ENCODE measurements around the gene SPOCK1.

SPOCK1 gene

DNA sequence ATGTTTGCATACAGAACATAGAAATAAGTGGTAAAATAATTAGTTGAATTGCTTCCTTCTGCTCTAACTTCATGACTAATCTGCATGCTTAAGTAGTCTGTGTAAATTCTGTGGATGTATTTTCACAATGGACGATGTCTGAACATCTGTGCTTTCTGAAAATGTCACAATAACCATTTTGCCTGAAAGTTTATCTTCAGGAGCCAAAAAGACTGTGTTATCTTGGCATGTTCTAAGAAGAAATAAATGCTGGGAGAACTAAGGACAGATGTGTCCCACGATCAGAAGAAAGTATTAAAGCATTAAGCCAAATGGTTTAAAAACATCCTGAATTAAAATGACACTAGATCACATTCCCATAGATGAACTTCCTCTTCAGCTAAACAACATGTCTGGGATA is 397.6 kb downstream of the SPOCK1 start:
- H3K27me3 Mint-ChIP-seq = peaks cover 2% of the 10 kb centered on the region
- DNase-seq (ENCODE audit: low spot score in 2 of 2) (no peak), ATAC-seq (ENCODE audit: low read depth) (no peak)
- H3K9me3 Mint-ChIP-seq = no peaks in the 10 kb centered on the region
- no peak overlapping the region for H3K27ac Mint-ChIP-seq
- H3K4me3 Mint-ChIP-seq = no peak overlapping the region
- H3K4me1 Mint-ChIP-seq = no peaks in the 10 kb centered on the region
- no peaks in the 10 kb centered on the region for H3K36me3 Mint-ChIP-seq

DNA sequence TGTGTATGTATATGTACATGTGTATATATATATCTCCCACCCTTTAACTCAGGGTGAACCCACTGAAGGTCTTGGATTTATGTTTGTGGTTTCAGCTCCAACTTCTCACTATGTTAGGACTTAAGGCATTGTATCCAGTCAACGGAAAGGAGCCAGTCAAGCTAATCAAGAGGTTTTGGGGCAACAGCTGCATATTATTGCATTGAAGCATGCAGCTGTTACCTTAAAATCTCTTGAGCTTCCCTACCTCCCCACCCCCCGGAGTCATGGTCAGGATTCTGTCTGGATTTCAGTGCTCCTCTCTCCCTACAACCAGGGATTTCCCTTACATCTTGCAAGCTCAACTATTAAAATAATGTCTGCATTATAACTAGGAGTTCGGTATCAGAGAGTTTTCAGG is 399.5 kb downstream of the SPOCK1 start:
- no peaks in the 10 kb centered on the region for H3K4me1 Mint-ChIP-seq
- no peak overlapping the region for H3K4me3 Mint-ChIP-seq
- DNase-seq (ENCODE audit: low spot score in 2 of 2) (no peak), ATAC-seq (ENCODE audit: low read depth) (no peak)
- peaks cover 2% of the 10 kb centered on the region for H3K27me3 Mint-ChIP-seq
- H3K36me3 Mint-ChIP-seq = no peaks in the 10 kb centered on the region
- H3K27ac Mint-ChIP-seq = no peak overlapping the region
- no peaks in the 10 kb centered on the region for H3K9me3 Mint-ChIP-seq

DNA sequence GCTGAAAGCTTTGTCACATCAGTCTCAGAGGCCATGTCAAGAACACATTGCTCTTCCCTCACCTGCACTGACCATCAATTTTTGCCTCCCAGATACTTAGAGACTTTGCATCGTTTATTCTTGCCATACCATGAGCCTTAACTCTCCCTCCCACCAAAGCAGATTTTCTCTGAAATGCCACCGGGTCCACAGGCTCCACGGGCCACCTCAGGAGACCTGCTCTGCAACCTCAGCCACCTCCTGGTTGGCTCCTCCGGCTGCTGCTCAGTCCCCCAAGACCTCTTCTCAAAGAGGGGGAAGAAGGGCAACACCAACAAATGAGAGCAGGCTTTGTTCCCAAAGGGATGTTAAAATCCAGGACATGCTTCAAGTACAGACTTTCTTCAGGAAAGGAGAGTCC is 400.5 kb downstream of the SPOCK1 start:
- ATAC-seq (ENCODE audit: low read depth) (no peak), DNase-seq (ENCODE audit: low spot score in 2 of 2) (no peak)
- H3K4me1 Mint-ChIP-seq = no peaks in the 10 kb centered on the region
- no peaks in the 10 kb centered on the region for H3K9me3 Mint-ChIP-seq
- H3K27ac Mint-ChIP-seq = no peak overlapping the region
- H3K36me3 Mint-ChIP-seq = no peaks in the 10 kb centered on the region
- H3K4me3 Mint-ChIP-seq = no peak overlapping the region
- H3K27me3 Mint-ChIP-seq = peaks cover 2% of the 10 kb centered on the region

DNA sequence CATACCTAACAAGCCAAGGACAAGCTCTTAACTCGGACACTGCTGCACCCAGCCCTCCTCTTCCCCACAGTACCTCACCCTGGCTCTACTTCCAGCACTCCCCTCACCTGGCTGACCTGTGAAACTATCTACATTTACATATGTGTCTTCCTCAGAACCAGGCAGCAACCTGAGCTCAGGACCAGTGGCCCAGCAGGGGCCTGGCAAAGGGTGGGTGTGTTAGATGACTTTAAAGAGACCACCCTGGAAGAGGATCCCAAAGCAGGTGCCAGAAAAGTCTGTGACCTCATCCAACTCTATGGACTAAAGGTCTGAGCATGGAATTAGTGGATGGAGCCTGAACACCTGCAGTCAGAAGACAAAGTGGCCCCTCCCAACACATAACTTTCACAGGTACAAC is 400.9 kb downstream of the SPOCK1 start:
- Mint-ChIP-seq H3K36me3 (no peaks in the 10 kb centered on the region), H3K9me3 (peaks cover 2% of the 10 kb centered on the region), H3K4me3 (no peak overlapping the region), H3K27me3 (peaks cover 2% of the 10 kb centered on the region), H3K27ac (no peak overlapping the region), H3K4me1 (no peaks in the 10 kb centered on the region)
- DNase-seq (ENCODE audit: low spot score in 2 of 2) (no peak), ATAC-seq (ENCODE audit: low read depth) (no peak)

DNA sequence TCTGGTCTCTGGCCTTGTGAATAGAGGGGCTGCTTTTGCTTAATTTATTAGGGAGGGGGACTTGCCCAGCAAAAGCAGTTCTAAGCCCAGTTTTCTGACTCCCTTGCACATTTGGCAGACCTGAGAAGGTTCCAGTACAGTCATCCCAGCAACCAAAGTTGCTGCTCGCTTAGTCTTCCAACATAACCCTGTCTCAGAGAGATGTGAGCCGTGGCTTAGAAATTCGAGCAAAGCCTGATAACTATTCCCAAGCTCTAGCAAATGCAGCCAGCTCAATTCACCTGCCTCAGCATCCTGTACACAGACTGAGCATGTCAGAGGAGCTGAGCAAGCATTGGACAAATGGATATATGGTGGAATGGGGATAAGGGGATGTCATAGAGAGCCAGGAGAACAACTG is 401.9 kb downstream of the SPOCK1 start:
- Mint-ChIP-seq H3K9me3 (peaks cover 2% of the 10 kb centered on the region), H3K36me3 (no peaks in the 10 kb centered on the region), H3K27ac (no peak overlapping the region), H3K4me1 (no peaks in the 10 kb centered on the region), H3K27me3 (peaks cover 2% of the 10 kb centered on the region), H3K4me3 (no peak overlapping the region)
- ATAC-seq (ENCODE audit: low read depth) = no peak
- DNase-seq (ENCODE audit: low spot score in 2 of 2) = no peak

DNA sequence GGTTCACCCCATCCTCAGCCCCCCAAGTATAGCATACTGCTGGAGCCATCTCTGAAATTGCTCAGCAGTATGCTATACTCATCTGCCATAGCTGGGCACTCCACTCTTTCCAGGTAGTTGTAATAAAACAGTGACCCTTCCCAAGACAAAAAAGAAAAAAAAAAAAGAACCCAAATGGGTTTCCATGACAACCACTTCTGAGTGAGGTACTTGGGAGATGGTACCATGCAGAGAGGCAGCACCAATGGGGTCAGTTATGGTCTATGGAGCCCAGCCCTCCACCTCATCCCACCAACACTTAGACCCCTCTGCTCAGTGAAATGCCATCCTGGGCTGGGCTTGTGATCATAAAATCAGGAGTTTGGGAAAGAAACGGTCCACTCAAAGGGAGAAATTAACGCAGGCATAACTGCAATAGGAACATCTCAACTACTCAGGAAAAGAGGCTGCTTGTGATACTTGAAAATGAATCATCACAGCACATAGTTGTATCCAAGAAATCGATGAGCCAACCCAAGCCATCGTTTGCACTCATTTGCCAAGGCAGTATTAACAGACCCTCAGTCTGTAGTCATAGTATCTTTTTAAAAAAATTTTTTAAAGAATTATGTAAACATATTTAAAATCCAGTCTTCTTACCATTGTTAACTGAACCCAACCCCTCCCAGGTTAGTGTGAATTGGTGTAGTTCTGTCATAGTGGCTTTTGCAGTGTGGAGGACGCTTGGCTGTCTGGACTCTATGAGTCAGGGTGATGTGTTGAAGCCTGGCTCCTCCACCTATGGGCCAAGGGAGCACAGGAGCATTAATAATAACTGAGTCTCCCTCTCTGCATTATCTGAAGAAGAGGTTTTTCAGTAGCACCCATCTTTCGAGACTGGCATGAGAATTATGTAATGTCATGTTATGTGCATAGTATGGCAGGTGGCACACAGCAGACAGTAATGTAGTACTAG is 402.7 kb downstream of the SPOCK1 start:
- no peak for ATAC-seq (ENCODE audit: low read depth)
- Mint-ChIP-seq H3K4me1 (no peaks in the 10 kb centered on the region), H3K4me3 (no peak overlapping the region), H3K27ac (no peak overlapping the region), H3K27me3 (peaks cover 2% of the 10 kb centered on the region), H3K9me3 (peaks cover 2% of the 10 kb centered on the region), H3K36me3 (no peaks in the 10 kb centered on the region)
- no peak for DNase-seq (ENCODE audit: low spot score in 2 of 2)

DNA sequence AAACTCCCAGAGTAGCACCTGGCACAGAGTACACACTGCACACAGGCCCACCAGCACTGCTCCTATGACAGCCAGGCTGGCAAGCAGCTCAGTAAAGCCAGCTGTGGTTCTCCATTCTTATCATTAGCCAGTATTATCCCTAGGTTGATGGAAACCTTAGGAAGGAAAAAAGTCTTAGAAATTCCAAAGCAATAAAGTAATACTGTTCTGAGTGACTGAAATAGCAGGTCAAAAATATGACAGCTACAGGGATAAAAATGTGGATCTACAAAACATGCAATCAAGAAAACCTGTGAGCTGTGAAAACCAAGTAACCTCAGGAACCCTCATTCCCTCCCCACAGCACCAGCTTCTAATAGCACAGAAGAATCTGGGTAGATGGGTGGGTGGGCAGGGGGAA is 403.5 kb downstream of the SPOCK1 start:
- Mint-ChIP-seq H3K9me3 (peaks cover 2% of the 10 kb centered on the region), H3K36me3 (no peaks in the 10 kb centered on the region), H3K27ac (no peak overlapping the region), H3K4me3 (no peak overlapping the region), H3K27me3 (peaks cover 2% of the 10 kb centered on the region), H3K4me1 (no peaks in the 10 kb centered on the region)
- no peak for DNase-seq (ENCODE audit: low spot score in 2 of 2)
- ATAC-seq (ENCODE audit: low read depth) = no peak

DNA sequence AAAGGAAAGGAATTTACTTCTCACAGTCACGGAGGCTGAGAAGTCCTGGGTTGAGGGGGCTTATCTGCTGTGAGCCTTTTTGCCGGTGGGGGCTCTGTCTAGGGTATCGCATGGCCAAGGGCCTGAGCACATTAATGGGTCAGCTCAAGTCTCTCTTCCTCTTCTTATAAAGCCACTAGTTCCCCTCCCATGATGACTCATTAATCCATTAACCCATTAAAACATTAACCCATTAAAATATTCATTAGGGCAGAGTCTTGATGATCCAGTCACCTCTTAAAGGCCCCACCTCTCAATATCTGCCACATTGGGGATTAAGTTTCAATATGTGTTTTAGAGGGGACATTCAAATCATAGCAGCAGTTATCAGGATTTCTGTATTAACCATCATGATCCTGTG is 406.3 kb downstream of the SPOCK1 start:
- H3K36me3 Mint-ChIP-seq = no peaks in the 10 kb centered on the region
- H3K27me3 Mint-ChIP-seq = peaks cover 2% of the 10 kb centered on the region
- no peak for ATAC-seq (ENCODE audit: low read depth)
- H3K9me3 Mint-ChIP-seq = peaks cover 2% of the 10 kb centered on the region
- no peak overlapping the region for H3K4me3 Mint-ChIP-seq
- H3K4me1 Mint-ChIP-seq = no peaks in the 10 kb centered on the region
- no peak overlapping the region for H3K27ac Mint-ChIP-seq
- DNase-seq (ENCODE audit: low spot score in 2 of 2) = no peak

DNA sequence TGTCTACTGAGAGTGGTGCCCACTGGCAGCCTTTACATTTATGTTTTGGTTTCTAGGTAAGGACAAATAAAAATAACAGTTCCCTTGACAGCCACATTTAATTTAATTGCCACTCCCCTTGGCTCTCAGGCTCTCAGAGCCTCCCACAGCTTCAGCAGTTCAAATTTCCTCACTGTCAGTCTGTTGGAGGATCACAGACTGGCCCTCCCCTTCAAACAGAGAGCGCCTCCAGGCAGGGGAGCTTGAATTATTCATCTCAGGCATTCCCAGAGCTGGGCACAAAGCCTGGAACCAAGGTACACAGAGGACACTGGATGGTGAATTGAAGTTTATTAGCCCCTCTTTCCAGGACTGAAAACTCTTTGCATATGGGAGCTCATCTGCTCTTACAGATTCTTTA is 407.7 kb downstream of the SPOCK1 start:
- Mint-ChIP-seq H3K4me1 (no peaks in the 10 kb centered on the region), H3K36me3 (no peaks in the 10 kb centered on the region), H3K27ac (no peak overlapping the region), H3K4me3 (no peak overlapping the region), H3K27me3 (no peaks in the 10 kb centered on the region), H3K9me3 (peaks cover 2% of the 10 kb centered on the region)
- no peak for ATAC-seq (ENCODE audit: low read depth)
- DNase-seq (ENCODE audit: low spot score in 2 of 2) = no peak

DNA sequence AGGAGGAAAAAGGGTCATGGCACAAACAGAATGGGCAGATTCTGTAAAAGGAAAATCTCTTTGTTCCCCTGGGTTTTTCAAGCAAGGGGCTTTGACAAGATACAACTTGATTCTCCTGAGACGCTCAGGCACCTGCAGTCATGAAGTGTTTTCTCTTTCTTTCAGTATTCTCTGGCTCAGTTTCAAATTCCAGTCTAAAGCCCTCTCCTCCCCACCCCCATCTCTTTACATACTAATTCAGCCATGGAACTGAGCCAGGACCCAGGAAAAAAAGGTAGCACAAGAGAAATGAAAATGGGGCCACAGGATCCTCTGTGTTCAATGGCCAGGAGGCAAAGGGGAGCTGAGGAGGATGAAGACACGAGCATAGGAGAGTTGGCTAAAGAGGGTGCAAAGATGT is 408.4 kb downstream of the SPOCK1 start:
- Mint-ChIP-seq H3K4me1 (no peaks in the 10 kb centered on the region), H3K27me3 (no peaks in the 10 kb centered on the region), H3K36me3 (no peaks in the 10 kb centered on the region), H3K4me3 (no peak overlapping the region), H3K9me3 (peaks cover 2% of the 10 kb centered on the region), H3K27ac (no peak overlapping the region)
- DNase-seq (ENCODE audit: low spot score in 2 of 2) (no peak), ATAC-seq (ENCODE audit: low read depth) (no peak)

DNA sequence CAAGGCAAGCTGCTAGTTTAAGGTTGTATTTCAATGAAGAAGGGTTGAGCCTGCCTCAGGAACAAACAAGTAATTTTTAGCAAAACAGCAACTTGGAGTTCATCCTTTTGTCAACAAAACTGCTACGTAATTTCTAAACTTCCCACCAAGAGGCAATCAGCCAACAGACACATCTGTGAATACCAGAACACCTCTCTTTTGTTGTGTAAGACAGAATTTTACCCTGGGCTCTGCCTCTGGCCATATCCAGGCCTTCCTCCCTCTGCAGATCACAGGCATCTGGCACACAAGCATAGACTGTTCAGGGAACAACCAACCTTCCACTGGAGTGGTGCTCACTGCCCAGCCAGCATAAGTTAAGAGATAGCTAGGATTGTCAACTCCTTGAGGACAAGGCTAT is 409.0 kb downstream of the SPOCK1 start:
- DNase-seq (ENCODE audit: low spot score in 2 of 2) = no peak
- Mint-ChIP-seq H3K27ac (no peak overlapping the region), H3K36me3 (no peaks in the 10 kb centered on the region), H3K27me3 (no peaks in the 10 kb centered on the region), H3K9me3 (peaks cover 2% of the 10 kb centered on the region), H3K4me1 (no peaks in the 10 kb centered on the region), H3K4me3 (no peak overlapping the region)
- ATAC-seq (ENCODE audit: low read depth) = no peak

DNA sequence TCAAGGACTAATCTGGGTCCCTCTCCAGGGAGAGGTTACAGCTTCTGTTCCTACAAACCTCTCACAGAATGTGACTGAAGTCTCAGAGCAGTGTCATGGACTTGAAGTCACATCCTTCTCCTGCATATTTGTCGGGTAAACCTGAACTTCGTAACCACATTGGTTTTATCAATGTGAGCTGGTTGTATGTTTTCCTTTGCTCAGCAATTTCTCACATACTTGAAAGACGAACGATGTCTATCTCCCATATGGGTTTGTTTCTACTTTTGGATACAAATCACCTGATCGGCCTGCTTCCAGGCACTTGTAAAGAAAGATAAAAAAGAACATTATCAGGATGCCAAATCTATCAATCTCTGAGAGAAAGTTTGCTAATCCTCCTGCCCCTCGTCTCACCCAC is 411.0 kb downstream of the SPOCK1 start:
- Mint-ChIP-seq H3K4me3 (no peak overlapping the region), H3K27me3 (no peaks in the 10 kb centered on the region), H3K36me3 (no peaks in the 10 kb centered on the region), H3K27ac (no peak overlapping the region), H3K9me3 (no peaks in the 10 kb centered on the region), H3K4me1 (no peaks in the 10 kb centered on the region)
- ATAC-seq (ENCODE audit: low read depth) = no peak
- no peak for DNase-seq (ENCODE audit: low spot score in 2 of 2)

DNA sequence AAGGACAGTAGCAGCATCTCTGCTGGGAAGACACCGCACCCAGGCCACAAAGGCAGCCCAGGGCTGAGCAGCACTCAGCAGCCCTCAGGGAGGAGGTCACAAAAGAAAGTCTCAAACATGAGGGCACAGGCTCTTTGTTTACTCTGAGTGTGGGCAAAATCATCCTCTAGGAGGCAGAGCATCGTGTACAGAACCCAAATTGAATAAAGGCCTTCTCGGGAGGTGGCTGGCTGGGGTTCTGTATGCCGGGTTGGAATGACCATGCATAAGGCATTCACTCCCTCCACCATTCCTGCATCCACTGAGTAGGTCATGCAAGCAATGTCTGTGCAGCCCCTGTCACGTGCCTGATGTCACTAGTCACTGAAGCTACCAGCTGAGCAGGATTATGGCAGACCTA is 412.8 kb downstream of the SPOCK1 start:
- Mint-ChIP-seq H3K36me3 (no peaks in the 10 kb centered on the region), H3K4me3 (no peak overlapping the region), H3K4me1 (no peaks in the 10 kb centered on the region), H3K9me3 (no peaks in the 10 kb centered on the region), H3K27ac (no peak overlapping the region), H3K27me3 (no peaks in the 10 kb centered on the region)
- DNase-seq (ENCODE audit: low spot score in 2 of 2) = no peak
- no peak for ATAC-seq (ENCODE audit: low read depth)

DNA sequence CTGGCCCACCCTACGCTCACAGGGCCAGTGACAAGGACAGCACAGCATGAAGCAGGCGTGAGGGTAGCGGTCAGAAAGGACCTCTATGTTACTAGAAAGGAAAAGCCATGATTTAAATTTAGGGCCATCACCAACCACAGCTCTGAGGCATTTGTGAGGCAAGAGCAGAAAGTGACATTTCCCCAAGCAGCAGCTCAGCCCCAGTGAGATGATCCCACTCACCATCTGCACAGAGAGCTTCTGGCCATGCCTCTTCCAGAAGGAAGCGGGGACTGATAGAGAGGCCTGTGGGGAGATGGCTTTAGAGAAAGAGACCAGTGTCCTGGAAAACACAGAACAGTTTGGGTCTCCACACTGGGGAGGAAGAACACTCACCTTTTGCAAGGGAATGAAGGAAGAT is 413.9 kb downstream of the SPOCK1 start:
- Mint-ChIP-seq H3K4me3 (no peak overlapping the region), H3K27ac (no peak overlapping the region), H3K4me1 (no peaks in the 10 kb centered on the region), H3K9me3 (no peaks in the 10 kb centered on the region), H3K36me3 (no peaks in the 10 kb centered on the region), H3K27me3 (no peaks in the 10 kb centered on the region)
- no peak for ATAC-seq (ENCODE audit: low read depth)
- DNase-seq (ENCODE audit: low spot score in 2 of 2) = no peak

DNA sequence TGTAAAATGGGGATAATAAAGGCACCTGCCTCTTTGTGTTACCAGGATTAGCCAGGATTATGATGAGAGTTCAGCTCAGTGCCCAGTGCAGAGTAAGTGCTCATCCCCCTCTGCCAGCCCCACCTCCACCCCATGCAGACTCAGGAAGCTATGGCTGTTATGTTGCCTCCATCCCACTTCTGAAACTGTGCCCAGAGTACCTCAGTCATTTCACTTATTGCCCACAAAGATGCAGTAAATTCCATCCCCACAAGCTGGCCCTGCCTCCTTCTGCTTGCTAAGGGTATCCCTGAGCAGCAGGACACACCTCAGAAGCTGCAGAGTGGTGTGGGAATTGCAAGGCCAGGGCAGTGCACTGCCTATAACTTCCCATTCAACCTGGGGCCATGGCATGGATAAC is 415.1 kb downstream of the SPOCK1 start:
- no peak for ATAC-seq (ENCODE audit: low read depth)
- H3K27me3 Mint-ChIP-seq = peaks cover 4% of the 10 kb centered on the region
- no peaks in the 10 kb centered on the region for H3K4me1 Mint-ChIP-seq

More for the DNA sequence above, 415.1 kb downstream of the SPOCK1 start:
- Mint-ChIP-seq H3K27ac (no peak overlapping the region), H3K9me3 (no peaks in the 10 kb centered on the region), H3K4me3 (no peak overlapping the region), H3K36me3 (no peaks in the 10 kb centered on the region)
- no peak for DNase-seq (ENCODE audit: low spot score in 2 of 2)

All from memory B cell (primary cell).